C4-2B (cell line): Measurements from ENCODE around the gene NKD1.

ENCODE experiments used
- CTCF ChIP-seq: fragments of 450-650 bp; conservative IDR thresholded peaks from 2 replicates; pipeline ENCODE4 v1.5.1; 2017; ENCODE audit warnings: mild to moderate bottlenecking
- ZFX ChIP-seq: fragments of 450-650 bp; IDR thresholded peaks from 2 replicates; pipeline ENCODE4 v1.6.1; 2017

GRCh38 chr16:50630394-50631020, 82.3 kb downstream of the NKD1 start:
- no peak for TF ChIP-seq CTCF
- no peak for TF ChIP-seq ZFX
